Kasumi-1 (cell line): ENCODE measurements around the gene SNX20.

ENCODE experiments used
- DNase-seq, 2 experiments: peaks; one replicate each; lab custom pipeline; 2025; lab: John Stamatoyannopoulos, UW

Gene SNX20

GRCh38 chr16:50680556-50680893 is 587 bp downstream of the SNX20 start:
- DNase-seq = no peak

- DNase-seq = no peak
These were observed 1.2 kb downstream of the SNX20 start for GRCh38 chr16:50679676-50680555.

- no peak for DNase-seq
These were observed 1.8 kb downstream of the SNX20 start for GRCh38 chr16:50679266-50679665.

- DNase-seq = no peak
These were observed 2.6 kb downstream of the SNX20 start for GRCh38 chr16:50678531-50678930.

- DNase-seq = no peak
These were observed 3.8 kb downstream of the SNX20 start for GRCh38 chr16:50677351-50677750.

- DNase-seq = no peak
These were observed 4.4 kb downstream of the SNX20 start for GRCh38 chr16:50676684-50677225.

- DNase-seq = no peak
These were observed 5.2 kb downstream of the SNX20 start for GRCh38 chr16:50675686-50676610.

- no peak for DNase-seq
These were observed 6.3 kb downstream of the SNX20 start for GRCh38 chr16:50674831-50675230.

- no peak for DNase-seq
These were observed 7.4 kb downstream of the SNX20 start for GRCh38 chr16:50673496-50674275.

GRCh38 chr16:50671644-50672260 is 9.4 kb downstream of the SNX20 start:
- peak; percentile 67 to 70 for DNase-seq

GRCh38 chr16:50670476-50670875 is 10.6 kb downstream of the SNX20 start:
- no peak for DNase-seq

GRCh38 chr16:50669741-50670140 is 11.4 kb downstream of the SNX20 start:
- no peak for DNase-seq

- DNase-seq = no peak
These were observed 12.6 kb downstream of the SNX20 start for GRCh38 chr16:50668368-50669008.

GRCh38 chr16:50667497-50668367 is 13.4 kb downstream of the SNX20 start:
- DNase-seq = peak in 1 of 2 experiments; percentile 43

GRCh38 chr16:50666658-50667496 is 14.2 kb downstream of the SNX20 start:
- DNase-seq = peak; percentile 33 to 35

- peak; percentile 36 to 62 for DNase-seq
These were observed 15.8 kb downstream of the SNX20 start for GRCh38 chr16:50665128-50665878.

GRCh38 chr16:50664270-50664669 is 16.8 kb downstream of the SNX20 start:
- no peak for DNase-seq

- no peak for DNase-seq
These were observed 18.7 kb downstream of the SNX20 start for GRCh38 chr16:50662306-50662940.
